Measurements from ENCODE around the gene HCAR3.
"Not testable (repeated sequence)": the region's sequence is repeated elsewhere in the genome, so short reads cannot be mapped to it uniquely, and the experiment has no call there.

Gene HCAR3

DNA sequence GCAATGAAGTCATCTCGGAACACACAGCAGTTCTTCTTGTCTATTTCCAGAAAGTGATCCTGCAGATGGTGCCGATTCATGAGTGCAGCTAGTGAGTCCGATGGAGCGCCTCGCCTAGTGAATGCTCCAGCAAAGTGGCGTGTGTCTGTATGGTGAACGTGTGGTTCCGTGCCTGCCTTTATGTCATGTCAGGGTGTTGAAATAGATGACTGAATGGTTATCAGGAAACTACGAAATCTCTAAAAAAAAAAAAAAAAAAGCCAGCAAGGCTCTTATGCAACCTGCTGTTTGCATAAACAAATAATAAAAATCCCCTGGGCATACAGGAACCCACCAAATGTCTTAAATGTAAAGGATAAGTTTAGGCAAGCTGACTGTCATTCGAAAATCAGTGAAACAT is at the start of gene HCAR3:
Gene HCAR3, minus strand, starts transcription at position 154 of the 400 bp plus-strand sequence. Its CDS starts 74 bp downstream, at position 80.
- DNase-seq (ENCODE audit: low read depth) = not testable (repeated sequence)

DNA sequence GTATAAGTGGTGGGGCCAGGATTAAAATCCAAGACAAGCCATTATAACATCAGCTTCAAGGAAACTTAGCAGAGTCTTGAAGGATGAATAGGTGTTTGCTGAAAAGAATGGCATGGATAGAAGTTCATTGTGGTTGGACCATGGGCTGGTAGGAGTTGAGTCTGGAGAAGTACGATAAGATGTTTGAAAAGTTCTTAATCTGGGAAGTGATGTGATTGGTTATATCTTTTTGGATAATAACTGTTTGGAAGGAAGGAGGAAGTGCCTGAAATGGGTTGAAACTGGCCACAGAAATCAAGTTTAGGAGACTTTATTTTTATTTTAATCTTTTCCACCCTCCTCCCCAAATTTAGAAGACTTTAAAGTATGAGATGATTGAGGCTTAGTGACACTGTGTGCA is 41.0 kb upstream of the HCAR3 start:
- DNase-seq (ENCODE audit: low read depth) = no peak

DNA sequence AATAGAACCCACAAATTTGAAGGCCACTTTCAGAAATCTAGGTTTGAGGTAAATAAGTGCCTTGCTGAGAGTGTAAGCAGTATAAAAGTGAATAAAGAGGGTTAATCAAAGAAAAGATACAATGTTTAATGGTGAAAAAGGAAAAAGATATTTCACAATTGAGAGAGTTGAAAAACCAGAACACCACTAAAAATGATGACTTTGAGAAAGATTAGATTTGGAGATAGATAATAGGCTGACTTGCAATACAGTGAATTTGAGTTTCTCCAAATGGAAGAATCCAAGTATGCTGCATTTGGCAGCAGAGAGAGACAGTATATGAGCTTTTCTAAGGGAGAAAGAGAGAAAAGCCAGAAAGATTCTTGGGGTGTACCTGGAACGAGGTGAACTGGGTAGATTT is 38.2 kb upstream of the HCAR3 start:
- no peak for DNase-seq (ENCODE audit: low read depth)

DNA sequence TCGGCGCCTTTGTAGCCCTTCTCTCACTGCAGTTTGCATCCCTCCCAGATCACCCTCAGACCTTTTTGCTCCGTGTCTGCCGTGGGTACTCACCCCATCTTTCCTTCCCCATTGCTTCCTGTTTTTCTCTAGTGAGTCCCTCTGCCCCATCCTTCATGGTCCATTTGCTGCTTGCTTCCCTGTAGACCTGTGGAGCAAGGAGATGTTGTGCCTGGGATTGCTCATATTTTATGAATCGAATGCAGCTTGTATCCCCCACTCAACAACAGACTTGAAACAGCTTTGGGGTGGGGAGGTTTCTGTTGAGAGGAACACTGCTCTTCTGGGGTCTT is 36.7 kb upstream of the HCAR3 start:
- DNase-seq (ENCODE audit: low read depth) = no peak

DNA sequence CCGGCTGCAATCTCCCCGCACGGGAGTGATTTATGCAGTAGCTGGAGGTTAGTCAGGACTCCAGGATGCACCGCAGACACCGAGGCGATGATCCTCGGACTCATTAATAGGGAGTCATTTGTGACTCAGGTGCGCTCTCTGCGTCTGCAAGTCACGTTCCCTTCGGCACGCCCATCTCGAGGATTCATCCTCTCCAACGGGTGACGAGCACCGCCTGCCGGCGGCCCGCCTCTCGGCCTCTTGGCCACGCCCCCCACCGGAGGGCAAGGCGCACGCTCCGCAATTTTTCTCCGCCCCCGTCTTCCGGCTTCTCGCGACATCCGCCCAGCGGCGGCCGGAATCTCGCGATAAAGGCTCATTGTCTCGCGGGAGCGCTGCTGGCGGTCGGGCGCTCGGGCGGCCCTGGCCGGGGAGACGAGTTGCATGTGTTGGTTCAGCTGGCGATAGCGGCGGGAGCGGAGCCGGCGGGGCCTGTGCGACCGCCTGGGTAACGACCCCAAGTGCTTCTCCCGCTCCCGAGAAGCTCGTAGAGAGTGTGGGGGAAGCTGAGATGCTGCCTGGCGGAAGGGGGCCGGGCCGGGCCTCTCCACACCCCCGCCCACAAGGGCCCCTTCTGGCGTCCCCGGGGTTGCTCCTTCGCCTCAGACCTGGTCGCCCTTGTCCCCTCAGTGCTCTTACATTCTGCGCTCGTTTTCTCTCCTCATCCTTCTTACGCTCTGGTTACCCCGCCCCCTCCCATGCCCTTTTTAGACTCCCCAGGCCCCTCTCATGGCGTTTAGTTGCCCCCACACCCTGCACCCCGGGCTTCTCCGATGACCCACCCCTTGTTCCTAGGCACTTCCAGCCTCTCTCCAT is 36.1 kb upstream of the HCAR3 start, which contains the start of gene DENR:
Gene DENR, plus strand, starts transcription at position 361 of the 855 bp plus-strand sequence. CDS start 878 bp downstream, outside the sequence.
- DNase-seq (ENCODE audit: low read depth) = peak; percentile 93

DNA sequence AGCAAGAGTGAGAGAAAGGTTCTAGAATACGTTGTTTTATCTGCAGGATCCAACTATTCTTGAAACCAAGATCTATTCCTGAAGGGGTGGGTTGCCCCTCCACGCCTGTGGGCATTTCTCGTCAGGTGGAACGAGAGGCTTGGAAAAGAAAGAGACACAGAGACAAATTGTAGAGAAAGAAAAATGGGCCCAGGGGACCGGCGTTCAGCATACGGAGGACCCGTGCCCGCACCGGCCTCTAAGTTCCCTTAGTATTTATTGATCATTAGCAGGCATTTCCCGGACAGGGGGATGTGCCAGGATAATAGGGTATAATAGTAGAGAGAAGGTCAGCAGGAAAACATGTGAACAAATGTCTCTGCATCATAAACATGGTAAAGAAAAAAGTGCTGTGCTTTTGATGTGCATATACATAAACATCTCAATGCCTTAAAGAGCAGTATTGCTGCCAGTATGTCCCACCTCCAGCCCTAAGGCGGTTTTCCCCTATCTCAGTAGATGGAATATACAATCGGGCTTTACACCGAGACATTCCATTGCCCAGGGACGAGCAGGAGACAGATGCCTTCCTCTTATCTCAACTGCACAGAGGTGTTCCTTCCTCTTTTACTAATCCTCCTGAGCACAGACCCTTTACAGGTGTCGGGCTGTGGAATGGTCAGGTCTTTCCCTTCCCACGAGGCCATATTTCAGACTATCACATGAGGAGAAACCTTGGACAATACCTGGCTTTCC is 34.3 kb upstream of the HCAR3 start:
- DNase-seq (ENCODE audit: low read depth) = not testable (repeated sequence)

DNA sequence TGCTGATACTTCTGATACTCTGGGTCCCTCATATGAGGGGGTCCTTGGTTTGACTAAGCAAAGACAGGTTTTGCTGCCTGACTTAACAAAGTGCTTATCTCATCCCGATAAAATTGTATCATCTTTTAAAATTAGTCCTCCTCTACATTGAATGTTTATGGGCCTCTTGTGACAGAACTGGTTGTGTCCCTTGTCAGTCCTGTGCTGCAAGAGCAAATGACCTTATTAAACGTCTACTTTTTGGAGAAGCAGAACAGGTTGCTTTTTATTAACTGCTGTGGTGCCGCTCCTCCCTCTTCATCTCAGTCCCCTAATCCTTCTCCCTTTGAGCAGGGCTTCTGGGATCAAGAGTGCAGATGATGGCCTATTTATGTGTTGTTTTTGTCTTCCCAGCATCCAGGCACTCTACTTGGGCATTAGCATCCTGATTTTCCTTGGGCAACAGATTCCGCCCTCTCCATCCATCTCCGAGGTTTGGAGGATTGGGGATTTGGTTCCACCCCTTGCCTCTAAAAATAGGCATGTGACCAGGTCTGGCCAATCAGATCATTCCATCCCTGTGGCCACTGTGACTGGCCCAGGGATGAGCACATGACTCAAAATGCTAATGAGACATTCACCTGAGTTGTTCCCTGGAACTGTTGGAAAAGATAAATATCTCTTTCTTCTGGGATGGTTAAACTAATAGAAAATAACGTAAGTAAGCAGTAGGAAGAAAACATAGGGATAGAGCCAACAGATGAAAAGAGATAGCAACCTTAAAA is 33.1 kb upstream of the HCAR3 start:
- no peak for DNase-seq (ENCODE audit: low read depth)

DNA sequence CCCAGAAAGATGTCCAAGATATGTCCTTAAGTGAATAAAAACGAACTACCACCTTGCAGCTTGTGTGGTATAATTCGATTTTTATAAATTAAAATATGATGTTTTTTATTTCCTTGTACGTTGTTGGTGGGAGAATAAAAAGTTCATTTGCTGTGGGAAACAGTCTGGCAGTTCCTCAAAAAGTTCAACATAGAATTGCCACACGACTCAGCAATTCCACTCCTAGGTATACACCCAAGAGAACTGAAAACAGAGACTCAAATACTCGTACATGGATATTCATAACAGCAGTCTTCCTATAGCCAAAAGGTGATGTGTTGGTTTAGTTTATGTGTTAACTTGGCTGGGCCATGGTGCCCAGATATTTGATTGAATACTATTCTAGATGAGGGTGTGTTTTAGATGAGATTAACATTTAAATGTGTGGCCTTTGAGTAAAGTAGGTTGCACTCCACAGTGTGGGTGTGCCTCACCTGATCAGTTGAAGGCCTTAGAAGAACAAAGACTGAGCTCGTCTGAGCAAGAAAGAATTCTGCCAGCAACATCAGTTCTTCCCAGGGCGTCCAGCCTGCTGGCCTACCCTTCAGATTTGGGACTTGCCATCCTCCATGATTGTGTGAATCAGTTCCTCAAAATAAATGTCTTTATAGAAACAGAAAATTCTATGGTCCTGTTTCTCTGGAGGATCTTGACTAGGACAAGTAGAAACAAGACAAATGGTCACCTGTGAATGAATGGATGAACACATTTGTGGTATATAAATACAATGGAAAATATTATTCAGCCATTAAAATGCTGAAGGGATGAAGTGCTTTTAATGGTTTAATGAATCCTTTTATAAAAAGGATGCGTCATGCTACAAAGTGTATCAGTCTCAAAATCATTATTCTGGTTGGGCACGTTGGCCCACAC is 30.9 kb upstream of the HCAR3 start:
- DNase-seq (ENCODE audit: low read depth) = no peak

DNA sequence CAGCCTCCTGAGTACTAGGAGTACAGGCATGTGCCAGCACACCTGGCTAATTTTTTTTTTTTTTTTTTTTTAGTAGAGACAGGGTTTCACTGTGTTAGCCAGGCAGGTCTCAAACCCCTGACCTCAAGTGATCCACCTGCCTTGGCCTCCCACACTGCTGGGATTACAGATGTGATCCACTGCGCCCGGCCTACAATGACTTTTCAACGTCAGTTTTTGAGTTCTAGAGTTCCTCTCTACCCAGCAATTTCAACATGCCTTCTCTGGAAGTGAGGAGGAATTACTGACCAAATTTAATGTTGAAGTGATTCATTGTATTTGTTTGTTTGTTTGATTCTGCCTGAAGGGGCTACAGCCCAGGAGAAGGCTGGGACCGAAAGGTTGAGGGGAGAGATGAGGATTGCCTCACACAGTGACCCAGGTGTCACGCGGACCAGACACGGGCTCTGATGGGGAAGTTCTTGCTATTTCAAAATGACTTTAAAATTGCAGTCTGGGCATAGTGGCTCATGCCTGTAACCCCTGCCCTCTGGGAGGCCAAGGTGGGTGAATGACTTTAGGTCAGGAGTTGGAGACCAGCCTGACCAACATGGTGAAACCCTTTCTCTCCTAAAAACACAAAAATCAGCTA is 27.4 kb upstream of the HCAR3 start:
- no peak for DNase-seq (ENCODE audit: low read depth)

DNA sequence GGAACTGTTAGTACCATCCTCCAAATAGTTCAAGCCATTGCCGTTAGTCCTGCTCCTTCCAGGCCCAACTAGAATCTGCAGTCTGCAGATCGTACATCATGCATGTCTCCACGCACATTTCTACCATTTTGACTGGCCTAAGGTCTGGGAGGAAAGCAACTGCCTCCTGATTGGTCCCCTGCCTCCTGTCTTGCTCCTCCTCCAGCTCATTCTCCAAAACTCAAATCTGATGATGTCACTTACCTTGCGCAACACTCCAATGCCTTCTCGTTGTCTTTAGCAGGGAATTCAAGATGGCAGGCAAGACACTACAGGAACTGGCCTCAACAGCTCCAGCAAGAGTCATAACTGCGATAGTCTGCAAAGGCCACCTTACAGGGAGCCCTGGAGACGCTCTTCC is 23.7 kb upstream of the HCAR3 start:
- no peak for DNase-seq (ENCODE audit: low read depth)

DNA sequence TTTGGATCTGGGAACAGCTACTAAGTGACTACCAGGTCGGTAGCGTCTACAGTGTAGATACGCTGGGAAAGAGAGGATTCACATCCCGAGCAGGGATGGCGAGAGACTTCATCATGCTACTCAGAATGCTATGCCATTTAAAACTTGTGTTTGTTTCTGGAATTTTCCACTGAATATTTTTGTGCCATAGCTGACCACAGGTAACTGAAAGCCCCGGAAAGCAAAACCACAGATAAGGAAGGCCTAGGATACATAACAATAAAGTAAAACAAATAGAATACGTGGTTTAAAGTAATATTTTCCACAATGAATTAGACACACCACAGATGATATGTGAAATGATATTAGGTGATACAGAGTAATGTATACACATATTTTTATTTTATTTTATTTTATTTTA is 22.0 kb upstream of the HCAR3 start:
- no peak for DNase-seq (ENCODE audit: low read depth)

DNA sequence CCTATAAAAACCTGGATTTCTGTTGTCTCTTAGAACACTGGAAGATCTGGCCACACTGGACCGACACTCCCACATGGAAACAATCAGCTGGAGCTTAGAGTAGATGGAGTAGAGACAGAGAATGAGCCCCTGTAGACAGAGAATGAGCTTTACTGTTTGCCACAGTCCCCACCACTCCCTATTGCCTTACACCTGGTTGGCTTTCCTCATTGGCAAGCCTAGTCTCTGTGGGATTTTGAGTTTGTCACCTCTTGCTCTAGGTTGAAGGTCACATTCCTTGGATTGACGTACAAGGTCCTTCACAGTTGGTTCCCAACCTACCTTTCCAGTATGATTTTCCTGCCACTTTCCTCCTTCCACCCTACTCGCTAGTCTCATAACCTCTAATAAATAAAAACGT is 16.0 kb upstream of the HCAR3 start:
- no peak for DNase-seq (ENCODE audit: low read depth)

DNA sequence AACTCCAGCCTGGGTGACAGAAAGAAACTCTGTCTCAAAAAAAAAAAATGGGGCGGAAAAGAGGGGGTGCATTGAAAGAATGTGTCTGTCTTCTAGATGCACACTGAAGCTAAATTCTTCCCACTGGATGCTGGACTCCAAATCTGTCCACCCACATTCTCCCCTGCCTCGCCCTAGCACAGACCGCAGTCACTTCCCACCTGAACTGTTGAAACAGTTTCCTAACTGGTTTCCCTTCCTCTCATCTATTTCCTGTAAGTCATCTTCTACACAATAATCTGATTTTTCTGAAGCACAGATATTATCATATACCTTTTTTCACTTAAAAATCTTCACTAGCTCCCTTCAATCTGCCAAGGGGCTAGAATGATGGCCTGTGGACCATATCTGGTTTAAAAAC is 15.6 kb upstream of the HCAR3 start:
- DNase-seq (ENCODE audit: low read depth) = no peak

DNA sequence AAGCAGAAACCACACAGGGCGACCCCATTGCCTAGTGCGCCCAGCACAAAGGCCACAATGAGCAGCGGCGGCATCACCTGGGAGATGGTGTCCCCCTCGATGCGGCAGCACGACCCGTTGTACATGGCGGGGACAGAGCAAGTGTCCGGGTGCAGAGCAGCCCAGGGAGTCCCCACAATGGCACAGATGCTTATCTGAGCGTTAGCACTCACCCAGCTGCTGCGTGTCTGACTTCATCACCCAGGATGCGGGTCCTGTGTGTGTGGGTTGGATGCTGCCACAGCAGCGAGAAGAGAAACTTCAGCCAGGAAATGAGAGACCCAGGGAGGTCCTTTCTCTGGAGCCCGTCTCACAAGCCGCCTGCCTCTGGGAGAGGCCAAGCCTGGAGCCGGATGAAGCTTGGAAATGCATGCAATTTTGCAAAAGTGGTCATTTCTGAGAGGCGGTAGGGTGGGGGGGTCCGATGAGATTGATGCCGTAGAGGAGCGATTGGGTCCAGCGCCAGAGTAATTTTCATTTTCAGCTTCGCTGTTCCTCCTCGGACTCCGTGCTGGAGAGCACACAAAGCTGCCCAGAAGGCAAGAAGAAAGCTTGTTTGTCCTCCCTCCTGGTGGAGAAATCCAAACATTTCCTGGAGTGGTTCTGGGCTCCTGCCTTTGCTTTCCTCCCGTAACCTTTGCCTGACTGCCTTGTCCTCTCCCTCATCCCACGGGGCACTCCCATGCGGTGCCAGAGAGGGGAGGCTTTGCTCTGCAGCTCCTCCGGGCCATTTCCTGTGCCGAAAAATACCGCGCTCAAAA is 13.8 kb upstream of the HCAR3 start, which contains the start of gene HCAR1:
Gene HCAR1, minus strand, starts transcription at position 630 of the 800 bp plus-strand sequence. Its CDS starts 505 bp downstream, at position 125.
- peak; percentile 28 for DNase-seq (ENCODE audit: low read depth)

DNA sequence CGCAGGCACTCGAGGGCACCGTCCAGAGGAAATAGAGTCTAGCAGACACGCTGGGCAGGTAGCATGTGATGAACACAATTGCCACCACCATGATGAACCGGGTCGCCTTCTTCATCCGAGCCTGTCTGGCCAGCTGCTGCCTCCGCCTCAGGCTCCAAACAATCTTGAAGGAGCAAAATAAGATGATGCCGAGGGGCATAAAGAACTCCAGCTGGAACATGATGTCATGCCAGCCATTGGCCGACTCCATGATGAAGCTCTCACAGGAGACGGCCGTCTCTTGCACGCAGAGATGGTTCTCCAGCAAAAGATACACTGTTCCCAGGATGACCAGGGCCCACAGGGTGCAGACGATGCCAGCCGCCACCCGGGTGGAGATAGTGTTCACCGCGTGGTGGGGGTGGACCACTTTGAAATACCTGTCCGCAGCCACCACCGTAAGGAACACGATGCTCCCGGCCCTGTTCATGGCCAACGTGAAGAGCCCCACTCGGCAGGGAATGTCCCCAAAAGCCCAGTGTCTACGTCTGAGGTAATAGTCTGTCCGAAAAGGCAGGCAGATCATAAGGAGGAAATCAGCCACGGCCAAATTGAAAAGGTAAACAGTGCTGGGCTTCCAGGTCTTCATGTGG is 13.1 kb upstream of the HCAR3 start:
- no peak for DNase-seq (ENCODE audit: low read depth)

DNA sequence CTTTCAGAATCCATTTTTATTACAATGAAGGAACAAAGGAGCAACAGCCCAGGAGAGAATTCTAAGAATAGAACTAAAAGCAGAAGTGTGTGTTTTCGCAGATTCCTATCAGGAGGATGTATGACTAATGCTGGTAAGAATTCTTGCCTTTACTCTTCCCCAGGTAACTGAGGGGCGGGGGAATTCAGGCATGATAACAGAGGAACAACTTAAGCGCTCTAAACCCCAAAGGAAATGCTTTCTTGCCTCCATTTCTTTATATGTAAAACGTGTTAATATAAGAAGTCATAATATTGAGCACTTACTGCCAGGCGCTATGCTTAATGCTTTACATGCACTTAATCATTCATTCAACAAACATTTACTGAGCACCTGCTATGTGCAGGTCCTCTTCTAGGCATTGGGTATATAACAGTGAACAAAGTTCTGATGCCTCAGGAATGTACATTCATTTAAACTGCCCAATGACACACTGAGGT is 9.5 kb upstream of the HCAR3 start:
- DNase-seq (ENCODE audit: low read depth) = no peak

DNA sequence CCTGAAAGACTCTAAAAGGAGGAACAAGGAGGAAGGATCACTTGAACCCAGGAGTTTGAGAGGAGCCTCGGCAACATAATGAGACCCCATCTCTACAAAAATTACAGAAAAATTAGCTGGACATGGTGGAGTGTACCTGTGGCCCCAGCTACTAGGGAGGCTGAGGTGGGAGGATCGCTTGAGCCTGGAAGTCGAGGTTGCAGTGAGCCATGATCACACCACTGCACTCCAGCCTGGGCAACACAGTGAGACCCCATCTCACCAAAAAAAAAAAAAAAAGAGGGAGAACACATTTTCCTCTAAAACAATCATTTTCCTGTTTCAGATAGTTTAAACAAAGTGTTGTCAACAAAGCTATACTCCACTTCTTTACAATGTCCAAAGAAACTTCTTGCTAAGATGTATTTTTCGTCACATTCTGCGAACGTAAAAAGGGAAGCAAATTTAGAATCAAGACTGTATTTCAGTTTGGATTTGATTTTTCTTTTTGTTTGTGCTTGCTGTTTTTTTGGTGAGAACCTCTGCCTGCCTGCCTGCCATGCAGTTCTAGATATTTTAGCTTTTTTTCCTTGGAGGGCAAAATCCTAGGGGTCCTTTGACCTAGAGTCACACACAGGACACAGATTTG is 9.0 kb upstream of the HCAR3 start:
- DNase-seq (ENCODE audit: low read depth) = no peak

DNA sequence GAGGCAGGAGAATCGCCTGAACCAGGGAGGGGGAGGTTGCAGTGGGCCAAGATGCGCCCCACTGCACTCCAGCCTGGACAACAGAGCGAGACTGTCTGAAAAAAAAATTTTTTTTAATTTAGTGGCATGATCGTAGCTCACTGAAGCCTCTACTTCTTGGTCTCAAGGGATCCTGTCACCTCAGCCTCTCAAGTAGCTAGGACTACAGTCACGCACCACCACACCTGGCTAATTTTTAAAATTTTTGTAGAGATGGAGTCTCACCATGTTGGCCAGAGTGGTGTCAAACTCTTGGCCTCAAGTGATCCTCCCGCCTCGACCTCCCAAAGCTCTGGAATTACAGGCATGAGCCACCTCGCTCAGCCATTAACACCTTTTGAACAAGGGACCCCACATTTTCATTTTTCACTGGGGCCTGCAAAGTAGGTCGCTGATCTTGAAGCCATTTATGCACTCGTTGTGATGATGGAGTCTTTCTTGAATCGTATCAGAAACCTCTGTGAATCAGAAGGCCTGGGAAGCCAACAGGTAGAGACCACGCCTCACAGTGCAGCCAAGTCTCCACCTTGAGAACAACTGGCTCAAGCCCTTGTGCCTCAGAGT is 8.1 kb upstream of the HCAR3 start:
- no peak for DNase-seq (ENCODE audit: low read depth)

DNA sequence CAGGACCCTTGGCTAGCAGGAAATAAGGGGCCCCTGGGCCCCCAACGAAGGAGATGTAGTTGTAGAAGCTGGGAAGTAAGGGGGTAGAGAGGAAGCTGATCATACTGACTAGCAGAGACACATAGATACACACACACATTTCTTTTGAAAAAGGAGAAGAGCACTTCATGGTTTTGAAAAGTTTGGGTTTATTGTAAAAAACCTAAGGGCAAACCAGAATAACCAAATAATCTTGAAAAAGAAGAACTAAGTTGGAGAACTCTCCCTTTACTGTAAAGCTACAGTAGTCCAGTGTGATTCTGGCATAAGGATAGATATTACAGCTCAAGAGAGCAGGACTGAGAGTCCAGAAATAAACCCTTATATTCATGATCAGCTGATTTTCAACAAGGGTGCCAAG is 5.8 kb upstream of the HCAR3 start:
- no peak for DNase-seq (ENCODE audit: low read depth)

All from fibroblast of gingiva (primary cell).